Activated T-helper 1 cell treated with Interleukin-2 at 50 U/mL for 16 hours (primary cell): ENCODE data around the gene ADSL.

Experiments
- DNase-seq: peaks from one replicate; pipeline ENCODE4 v3.0.0-alpha.2; 2020; ENCODE audit warnings: low read depth

The ADSL gene

GRCh38 chr22:40328546-40329456, 17.5 kb upstream of the ADSL start:
- no peak for DNase-seq

GRCh38 chr22:40329466-40329865, 16.8 kb upstream of the ADSL start:
- DNase-seq = no peak

DNA sequence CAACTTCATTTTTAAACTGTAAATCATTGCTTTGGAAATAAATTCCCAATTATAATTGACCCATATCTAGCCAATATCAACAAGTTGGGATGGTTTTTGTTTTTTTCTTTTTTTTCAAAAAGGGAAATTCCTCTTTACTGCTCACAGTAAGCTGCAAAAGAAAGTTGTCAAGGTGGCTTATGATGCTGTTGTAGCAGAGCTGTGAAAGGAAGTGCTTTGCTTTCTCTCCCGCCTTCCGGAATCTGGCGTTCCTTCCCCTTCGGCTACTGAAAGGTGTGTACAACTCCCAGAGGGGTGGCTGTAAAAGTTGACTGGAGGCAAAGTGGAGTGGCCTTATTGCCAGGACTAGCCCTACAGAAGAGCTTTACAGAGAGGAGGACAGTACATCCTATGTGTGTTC, 16.2 kb upstream of the ADSL start:
- no peak for DNase-seq

GRCh38 chr22:40330615-40331014, 15.7 kb upstream of the ADSL start:
- no peak for DNase-seq

- DNase-seq = no peak
Measured at GRCh38 chr22:40331706-40332105, 14.6 kb upstream of the ADSL start.

DNA sequence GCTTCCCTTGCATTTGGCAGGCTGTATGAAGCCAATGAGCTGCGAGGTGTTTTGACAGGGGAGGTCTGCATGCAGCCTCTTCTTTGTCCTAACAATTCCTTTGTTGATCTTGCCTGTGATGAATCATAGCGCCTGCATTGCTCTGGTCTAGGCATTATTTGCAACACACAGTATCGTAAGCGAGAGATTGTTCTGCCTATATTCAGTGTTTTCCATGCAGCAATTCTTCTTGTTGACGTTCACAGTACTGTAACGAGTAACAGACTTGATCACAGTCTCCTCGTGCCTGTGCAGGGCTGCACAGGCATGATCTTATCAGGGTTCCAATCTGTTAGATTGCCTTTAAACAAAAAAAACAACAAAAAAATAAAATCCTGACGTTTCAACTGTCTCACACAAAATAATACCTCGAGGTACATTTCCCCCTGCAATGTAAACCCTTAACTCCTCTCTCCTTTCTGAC, 13.9 kb upstream of the ADSL start:
- DNase-seq = no peak

DNA sequence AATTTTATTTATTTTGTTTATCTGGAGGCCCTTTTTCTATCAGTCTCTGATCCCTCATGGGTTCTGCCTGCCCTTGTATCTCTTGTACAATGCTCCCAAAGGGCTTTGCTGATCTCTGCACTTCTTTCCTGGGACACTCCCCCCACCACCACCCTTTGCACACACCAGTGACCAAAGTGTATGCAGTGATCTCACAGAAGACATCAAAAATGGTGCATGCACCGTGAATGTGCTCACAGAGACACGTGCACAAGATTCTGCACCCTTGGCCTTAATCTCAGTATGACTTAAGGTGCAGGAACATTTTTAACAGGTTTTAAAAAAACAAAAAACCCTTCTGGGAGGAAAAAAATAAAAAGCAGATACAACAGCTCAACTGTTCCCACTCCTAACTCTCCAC, 12.2 kb upstream of the ADSL start:
- no peak for DNase-seq

GRCh38 chr22:40334899-40335298, 11.4 kb upstream of the ADSL start:
- no peak for DNase-seq

DNA sequence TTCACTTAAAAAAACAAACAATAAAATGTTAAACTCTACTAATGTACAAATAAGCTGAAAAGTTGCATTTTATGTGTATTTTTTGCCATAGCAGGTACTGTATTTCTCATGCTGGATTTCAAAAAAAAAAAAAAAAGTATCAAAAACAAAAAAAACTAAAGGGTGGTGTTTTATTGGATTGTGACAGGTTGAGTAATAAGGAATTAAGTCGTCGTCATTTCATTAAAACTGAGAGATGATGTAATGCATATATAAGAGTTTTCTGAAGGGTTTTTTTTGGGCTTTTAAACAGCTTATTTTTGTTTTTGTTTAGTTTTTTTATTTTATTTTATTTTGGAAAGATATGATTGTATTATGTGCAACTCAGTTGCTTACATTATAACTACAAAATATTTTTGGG, 10.9 kb upstream of the ADSL start:
- DNase-seq = no peak

GRCh38 chr22:40340044-40340443, 6.3 kb upstream of the ADSL start:
- DNase-seq = no peak

GRCh38 chr22:40341604-40342003, 4.7 kb upstream of the ADSL start:
- DNase-seq = no peak

GRCh38 chr22:40342521-40342920, 3.8 kb upstream of the ADSL start:
- no peak for DNase-seq

- peak; percentile 17 for DNase-seq
Measured at GRCh38 chr22:40345271-40345670, 1.0 kb upstream of the ADSL start.

GRCh38 chr22:40345815-40346184, 500 bp upstream of the ADSL start:
- DNase-seq = peak; percentile 44

- no peak for DNase-seq
Measured at GRCh38 chr22:40347300-40347699, 1.0 kb downstream of the ADSL start.

GRCh38 chr22:40348025-40348658, 1.8 kb downstream of the ADSL start:
- DNase-seq = peak; percentile 43

GRCh38 chr22:40352763-40353162, 6.5 kb downstream of the ADSL start:
- no peak for DNase-seq

DNA sequence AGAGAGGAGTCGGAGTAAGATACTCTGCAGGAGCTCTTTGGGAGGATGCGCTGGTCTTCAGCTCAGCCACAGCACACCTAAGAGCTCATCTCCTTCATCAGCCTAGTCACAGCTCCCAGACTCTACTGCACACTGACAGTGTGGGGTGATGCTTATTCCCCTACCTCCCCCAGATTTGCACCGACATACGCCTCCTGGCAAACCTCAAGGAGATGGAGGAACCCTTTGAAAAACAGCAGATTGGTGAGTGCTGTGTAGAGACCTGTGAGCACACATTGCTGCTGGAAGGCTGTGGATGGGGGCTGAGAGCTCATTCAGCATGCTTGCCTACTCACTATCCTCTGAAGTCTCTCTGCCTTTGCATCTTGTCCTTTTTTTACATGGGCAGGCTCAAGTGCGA, 14.8 kb downstream of the ADSL start:
- DNase-seq = no peak

- no peak for DNase-seq
Measured at GRCh38 chr22:40363059-40363458, 16.8 kb downstream of the ADSL start.

GRCh38 chr22:40364431-40364830, 18.1 kb downstream of the ADSL start:
- no peak for DNase-seq

GRCh38 chr22:40366068-40366467, 19.8 kb downstream of the ADSL start:
- no peak for DNase-seq

- no peak for DNase-seq
Measured at GRCh38 chr22:40367342-40367741, 21.0 kb downstream of the ADSL start.

DNA sequence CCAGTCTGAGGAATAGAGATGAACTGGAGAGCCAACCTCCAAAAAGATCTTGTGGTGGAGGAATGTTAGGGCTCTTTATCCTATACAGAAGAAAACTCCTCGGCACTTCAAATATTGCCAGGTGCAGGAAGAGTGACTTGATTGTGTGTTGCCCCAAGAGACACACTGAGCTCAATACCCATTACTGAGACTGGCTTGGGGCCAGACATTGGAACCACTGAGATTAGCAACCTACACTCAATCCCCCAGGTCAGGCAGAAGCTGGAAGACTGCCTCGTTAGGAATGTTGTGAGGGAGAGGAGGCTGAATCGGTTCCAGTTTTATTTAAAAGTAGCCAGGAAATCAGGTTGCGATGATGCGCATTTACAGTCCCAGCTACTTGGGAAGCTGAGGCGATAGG, 21.7 kb downstream of the ADSL start:
- no peak for DNase-seq

GRCh38 chr22:40368836-40369235, 22.5 kb downstream of the ADSL start:
- no peak for DNase-seq
